SK-N-SH (cell line): ENCODE results near the gene GRIN2A.

ENCODE experiments used
- CTCF ChIP-seq: fragments of 200-600 bp; sonication (generic); IDR thresholded peaks from 2 replicates; pipeline ENCODE4 v1.6.1; 2017; ENCODE audit warnings: antibody characterized with exemption, mild to moderate bottlenecking, moderate library complexity
- ELF1 ChIP-seq: IDR thresholded peaks from 2 replicates; pipeline ENCODE4 v1.4.0; 2012
- EP300 ChIP-seq, 2 experiments: IDR thresholded peaks; 2 replicates each; pipeline versions ENCODE4 v1.4.0 to v1.6.1; 2012; ENCODE audit warnings: borderline replicate concordance in 1 of 2, low read depth in 1 of 2, low read length in 1 of 2
- EZH2phosphoT487 ChIP-seq: fragments of 200-600 bp; sonication (generic); IDR thresholded peaks from 2 replicates; pipeline ENCODE4 v1.6.1; 2017; ENCODE audit warnings: low read depth, mixed run types, mild to moderate bottlenecking, antibody characterized with exemption, moderate library complexity, borderline replicate concordance
- GABPA ChIP-seq: IDR thresholded peaks from 2 replicates; pipeline ENCODE4 v1.4.0; 2012; ENCODE audit warnings: low read depth, mild to moderate bottlenecking
- MXI1 ChIP-seq: IDR thresholded peaks from 2 replicates; pipeline ENCODE4 v1.6.1; 2012; ENCODE audit warnings: mild to moderate bottlenecking, low read depth, low read length, improper control_type of control experiment
- NRF1 ChIP-seq: IDR thresholded peaks from 2 replicates; pipeline ENCODE4 v1.6.1; 2012; ENCODE audit warnings: low read depth, mild to moderate bottlenecking, low read length
- POLR2AphosphoS5 ChIP-seq: IDR thresholded peaks from 2 replicates; pipeline ENCODE4 v1.6.1; 2012; ENCODE audit warnings: low read depth, low read length
- RFX5 ChIP-seq: IDR thresholded peaks from 2 replicates; pipeline ENCODE4 v1.6.1; 2012; ENCODE audit warnings: mild to moderate bottlenecking, improper control_type of control experiment, low read length
- ZBTB33 ChIP-seq: IDR thresholded peaks from 2 replicates; pipeline ENCODE4 v1.4.0; 2012; ENCODE audit warnings: low read depth, borderline replicate concordance
- TF ChIP-seq, protein P1 (sequence below): IDR thresholded peaks from 2 replicates; pipeline ENCODE4 v1.4.0; 2012; ENCODE audit warnings: low read depth
- TF ChIP-seq, protein P2 (sequence below): IDR thresholded peaks from 2 replicates; pipeline ENCODE4; 2012
- TF ChIP-seq, protein P3 (sequence below): fragments of 150-350 bp; IDR thresholded peaks from 2 replicates; pipeline ENCODE4 v1.6.1; 2017; ENCODE audit warnings: antibody characterized with exemption, low read length, low read depth, borderline replicate concordance

DNA sequence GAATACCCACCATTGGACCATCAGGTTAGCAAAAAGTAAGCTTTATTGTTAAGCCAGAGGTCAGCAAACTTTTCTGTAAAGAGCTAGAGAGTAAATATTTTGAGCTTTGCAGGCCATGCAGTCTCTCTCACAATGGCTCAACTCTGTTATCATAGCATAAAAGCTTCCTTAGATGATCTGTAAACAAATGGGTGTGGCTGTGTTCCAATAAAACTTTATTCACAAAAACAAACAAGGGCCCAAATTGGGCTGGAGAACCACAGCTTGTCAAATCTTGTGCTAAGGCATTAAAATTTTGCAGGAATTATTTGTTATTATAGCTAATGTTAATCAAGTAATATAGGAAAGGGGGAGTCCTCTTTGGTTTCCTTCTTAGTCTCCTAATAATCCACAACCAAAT is 153.6 kb downstream of the GRIN2A start:
- TF ChIP-seq ELF1 = no peak
- no peak for TF ChIP-seq NRF1
- TF ChIP-seq ZBTB33 = no peak
- TF ChIP-seq, protein P1, sequence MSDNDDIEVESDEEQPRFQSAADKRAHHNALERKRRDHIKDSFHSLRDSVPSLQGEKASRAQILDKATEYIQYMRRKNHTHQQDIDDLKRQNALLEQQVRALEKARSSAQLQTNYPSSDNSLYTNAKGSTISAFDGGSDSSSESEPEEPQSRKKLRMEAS = no peak
- no peak for TF ChIP-seq CTCF
- TF ChIP-seq POLR2AphosphoS5 = no peak
- no peak for TF ChIP-seq RFX5
- TF ChIP-seq, protein P2, sequence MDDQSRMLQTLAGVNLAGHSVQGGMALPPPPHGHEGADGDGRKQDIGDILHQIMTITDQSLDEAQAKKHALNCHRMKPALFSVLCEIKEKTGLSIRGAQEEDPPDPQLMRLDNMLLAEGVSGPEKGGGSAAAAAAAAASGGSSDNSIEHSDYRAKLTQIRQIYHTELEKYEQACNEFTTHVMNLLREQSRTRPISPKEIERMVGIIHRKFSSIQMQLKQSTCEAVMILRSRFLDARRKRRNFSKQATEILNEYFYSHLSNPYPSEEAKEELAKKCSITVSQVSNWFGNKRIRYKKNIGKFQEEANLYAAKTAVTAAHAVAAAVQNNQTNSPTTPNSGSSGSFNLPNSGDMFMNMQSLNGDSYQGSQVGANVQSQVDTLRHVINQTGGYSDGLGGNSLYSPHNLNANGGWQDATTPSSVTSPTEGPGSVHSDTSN = no peak
- TF ChIP-seq MXI1 = no peak
- TF ChIP-seq, protein P3, sequence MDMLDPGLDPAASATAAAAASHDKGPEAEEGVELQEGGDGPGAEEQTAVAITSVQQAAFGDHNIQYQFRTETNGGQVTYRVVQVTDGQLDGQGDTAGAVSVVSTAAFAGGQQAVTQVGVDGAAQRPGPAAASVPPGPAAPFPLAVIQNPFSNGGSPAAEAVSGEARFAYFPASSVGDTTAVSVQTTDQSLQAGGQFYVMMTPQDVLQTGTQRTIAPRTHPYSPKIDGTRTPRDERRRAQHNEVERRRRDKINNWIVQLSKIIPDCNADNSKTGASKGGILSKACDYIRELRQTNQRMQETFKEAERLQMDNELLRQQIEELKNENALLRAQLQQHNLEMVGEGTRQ = no peak
- TF ChIP-seq EZH2phosphoT487 = no peak
- TF ChIP-seq EP300 (IDR thresholded peaks at IDR 0.05; ENCODE audit: borderline replicate concordance in 1 of 2, low read depth in 1 of 2, low read length in 1 of 2) = no peak
- TF ChIP-seq GABPA = no peak
